CD14-positive monocyte (primary cell): ENCODE measurements around the gene PLCG1. TPM values are rescaled to one million over a fixed set of nuclear protein-coding genes. Genes with fewer than 3 reads are reported as not detected.

Source experiments
- DNase-seq, 3 donors: peaks; one replicate each; pipeline ENCODE4 v3.0.0-alpha.2; 2011 to 2022
- H2AFZ ChIP-seq: 2 replicates; pipeline ENCODE4 v1.6.0; 2012; ENCODE audit warnings: mild to moderate bottlenecking, low read depth, low read length, inconsistent platforms; ENCODE audit not compliant: insufficient read depth, poor library complexity, severe bottlenecking
- H3K27ac ChIP-seq, 2 donors: 1 replicate in 1 of 2; 2 replicates in 1 of 2; pipeline ENCODE4 v1.5.1; 2012 to 2013; ENCODE audit warnings: low read length in 2 of 2, control low read depth in 1 of 2, inconsistent platforms in 1 of 2, low read depth in 1 of 2, mild to moderate bottlenecking in 1 of 2
- H3K27me3 ChIP-seq, 2 donors: one replicate each; pipeline versions ENCODE4 v1.6.0 to v1.6.1; 2011 to 2013; ENCODE audit warnings: low read length in 2 of 2; ENCODE audit not compliant: control insufficient read depth in 2 of 2, insufficient read depth in 2 of 2
- H3K36me3 ChIP-seq, 2 donors: replicated peaks in 1 of 2; 1 replicate in 1 of 2; 2 replicates in 1 of 2; pipeline versions ENCODE4 v1.5.1 to v1.6.1; 2012 to 2013; ENCODE audit warnings: low read length in 2 of 2, control low read depth in 1 of 2, inconsistent platforms in 1 of 2, mild to moderate bottlenecking in 1 of 2; ENCODE audit not compliant: insufficient read depth in 2 of 2, control insufficient read depth in 1 of 2
- H3K4me1 ChIP-seq, 2 donors: 1 replicate in 1 of 2; 2 replicates in 1 of 2; pipeline versions ENCODE4 v1.5.1 to v1.6.1; 2012 to 2013; ENCODE audit warnings: low read length in 2 of 2, control low read depth in 1 of 2, inconsistent platforms in 1 of 2, mild to moderate bottlenecking in 1 of 2, moderate library complexity in 1 of 2; ENCODE audit not compliant: insufficient read depth in 2 of 2, control insufficient read depth in 1 of 2
- H3K4me2 ChIP-seq: replicated peaks from 2 replicates; pipeline ENCODE3; 2012; ENCODE audit warnings: low read length, moderate library complexity, mild to moderate bottlenecking; ENCODE audit not compliant: poor library complexity, severe bottlenecking; ENCODE audit errors: extremely low read depth
- H3K4me3 ChIP-seq, 3 experiments: fragments of 200-600 bp in 1 of 3; sonication (generic) in 1 of 3; replicated peaks in 1 of 3; 1 replicate in 2 of 3; 2 replicates in 1 of 3; pipeline ENCODE4 v1.5.1; 2011 to 2013; ENCODE audit warnings: low read length in 3 of 3, mild to moderate bottlenecking in 3 of 3, control low read depth in 2 of 3, low read depth in 2 of 3, inconsistent platforms in 1 of 3, moderate library complexity in 1 of 3
- H3K79me2 ChIP-seq: 2 replicates; pipeline ENCODE4 v1.6.0; 2012; ENCODE audit warnings: mild to moderate bottlenecking, control low read depth, inconsistent platforms, low read length, moderate library complexity; ENCODE audit not compliant: insufficient read depth
- H3K9ac ChIP-seq: 2 replicates; pipeline ENCODE4 v1.6.0; 2017; ENCODE audit warnings: low read length, mild to moderate bottlenecking; ENCODE audit not compliant: insufficient read depth, poor library complexity, severe bottlenecking
- H3K9me3 ChIP-seq, 2 donors: replicated peaks in 1 of 2; 1 replicate in 1 of 2; 2 replicates in 1 of 2; pipeline versions ENCODE4 v1.5.1 to v1.6.1; 2012 to 2013; ENCODE audit warnings: low read length in 2 of 2, control low read depth in 1 of 2; ENCODE audit not compliant: control insufficient read depth in 1 of 2, insufficient read depth in 1 of 2
- H4K20me1 ChIP-seq: 2 replicates; pipeline ENCODE4 v1.6.0; 2012; ENCODE audit warnings: mild to moderate bottlenecking, low read length, control low read depth, moderate library complexity; ENCODE audit not compliant: insufficient read depth
- H3K27ac Mint-ChIP-seq, 7 donors: one replicate each; pipeline ENCODE4 v1.8.0; 2020; ENCODE audit warnings: mild to moderate bottlenecking in 7 of 7, mixed read lengths in 7 of 7, moderate library complexity in 6 of 7, inconsistent platforms in 2 of 7
- H3K27me3 Mint-ChIP-seq, 3 donors: one replicate each; pipeline ENCODE4 v1.8.0; 2021 to 2022; ENCODE audit warnings: low read depth in 3 of 3, mild to moderate bottlenecking in 3 of 3, mixed read lengths in 3 of 3, moderate library complexity in 3 of 3, inconsistent platforms in 1 of 3
- H3K36me3 Mint-ChIP-seq, 2 donors: one replicate each; pipeline ENCODE4 v1.8.0; 2020; ENCODE audit warnings: mixed read lengths in 2 of 2, inconsistent platforms in 1 of 2, mild to moderate bottlenecking in 1 of 2
- H3K4me1 Mint-ChIP-seq: one replicate; pipeline ENCODE4 v1.8.0; 2020; ENCODE audit warnings: mild to moderate bottlenecking, mixed read lengths
- H3K4me3 Mint-ChIP-seq, 2 donors: one replicate each; pipeline ENCODE4 v1.8.0; 2020; ENCODE audit warnings: mild to moderate bottlenecking in 2 of 2, mixed read lengths in 2 of 2, moderate library complexity in 1 of 2
- H3K9me3 Mint-ChIP-seq, 7 donors: one replicate each; pipeline ENCODE4 v1.8.0; 2020 to 2022; ENCODE audit warnings: mixed read lengths in 7 of 7, mild to moderate bottlenecking in 6 of 7, moderate library complexity in 6 of 7, inconsistent platforms in 2 of 7
- CTCF ChIP-seq: fragments of 200-600 bp; IDR thresholded peaks from one replicate; pipeline ENCODE4 v1.8.0; 2022; ENCODE audit warnings: antibody characterized with exemption, mild to moderate bottlenecking
- WGBS: methylation state at CpG from one replicate; pipeline ENCODE4 v1.1.5; 2013; ENCODE audit warnings: missing lambda C conversion rate; ENCODE audit not compliant: insufficient coverage; 5-methylcytosine and 5-hydroxymethylcytosine counted together
- intact Hi-C, 2 donors: fragments of 100-400 bp; cut with micrococcal nuclease; formaldehyde crosslinking; loops; one replicate each; pipeline versions ENCODE4 v1.15.0 to v1.15.1; 2023
- polyA plus RNA-seq, 3 donors: library from polyadenylated mRNA; depleted of rRNA in 1 of 3; unstranded in 2 of 3; stranded (reverse) in 1 of 3; fragments of 300-500 nt in 2 of 3; fragments of >200 nt in 1 of 3; fragmentation: Illumina TruSeq in 2 of 3; gene quantifications; 1 replicate in 2 of 3; 2 replicates in 1 of 3; pipeline ENCODE4 v1.2.3, GENCODE V29; 2012 to 2021

Gene PLCG1
- polyA plus RNA-seq, 3 donors = 0.33 to 3.8 (median 1.0) TPM

GRCh38 chr20:41095110-41095969, 42.0 kb upstream of the PLCG1 start:
- Mint-ChIP-seq H3K27ac (peak overlapping the region in 2 of 7 donors; percentile 32 to 35), H3K9me3 (no peaks in the 10 kb centered on the region), H3K36me3 (peaks cover 83 to 90% of the 10 kb centered on the region in 2 donors), H3K4me1 (peaks cover 2% of the 10 kb centered on the region), H3K27me3 (no peaks in the 10 kb centered on the region), H3K4me3 (no peak overlapping the region)
- Histone ChIP-seq H3K79me2 (no peaks in the 10 kb centered on the region), H3K9ac (no peak overlapping the region), H3K4me1 (no peaks in the 10 kb centered on the region), H4K20me1 (peaks cover 36% of the 10 kb centered on the region), H3K4me3 (no peak overlapping the region), H2AFZ (no peak overlapping the region), H3K27me3 (no peaks in the 10 kb centered on the region), H3K9me3 (no peaks in the 10 kb centered on the region), H3K4me2 (no peak overlapping the region), H3K36me3 (peaks cover 79 to 91% of the 10 kb centered on the region in 2 donors), H3K27ac (no peak overlapping the region)
- peak; percentile 43 to 62 (median 56) for DNase-seq
- TF ChIP-seq CTCF = peak; percentile 90
- intact Hi-C loops = loop anchor here (1.0 to 10.0 kb wide), 3 partner anchors 61 to 127 kb away; no protein-coding TSS in a partner anchor
- WGBS = no CpG with 5 or more reads among the region's 7 CpGs

GRCh38 chr20:41098703-41099250, 38.6 kb upstream of the PLCG1 start:
- Histone ChIP-seq H2AFZ (no peak overlapping the region), H4K20me1 (peaks cover 25% of the 10 kb centered on the region), H3K4me3 (no peak overlapping the region), H3K9me3 (no peaks in the 10 kb centered on the region), H3K36me3 (peaks cover 88 to 92% of the 10 kb centered on the region in 2 donors), H3K27ac (no peak overlapping the region), H3K4me1 (no peaks in the 10 kb centered on the region), H3K27me3 (no peaks in the 10 kb centered on the region), H3K79me2 (no peaks in the 10 kb centered on the region), H3K4me2 (no peak overlapping the region), H3K9ac (no peak overlapping the region)
- DNase-seq = no peak
- no peaks in the 10 kb centered on the region for H3K27me3 Mint-ChIP-seq
- H3K4me3 Mint-ChIP-seq = no peak overlapping the region
- peak overlapping the region in 1 of 7 donors; percentile 32 for H3K27ac Mint-ChIP-seq
- TF ChIP-seq CTCF = no peak
- peaks cover 2% of the 10 kb centered on the region for H3K4me1 Mint-ChIP-seq
- H3K9me3 Mint-ChIP-seq = no peaks in the 10 kb centered on the region
- intact Hi-C loops = loop anchor here in 1 of 2 donors (10.0 kb wide), 1 partner anchor 64 kb away; no protein-coding TSS in a partner anchor
- no CpG with 5 or more reads among the region's 4 CpGs for whole genome bisulfite sequencing
- H3K36me3 Mint-ChIP-seq = peaks cover 82 to 92% of the 10 kb centered on the region in 2 donors
